Activated CD8-positive, alpha-beta T cell treated with anti-CD3 and anti-CD28 coated beads for 36 hours (primary cell): ENCODE measurements around the gene TECTB. TPM values are rescaled to one million over a fixed set of nuclear protein-coding genes. Genes with fewer than 3 reads are reported as not detected.

Experiments
- ATAC-seq: fragments of 200-7000 bp; cut with Tn5 transposase; one replicate; pipeline ENCODE4 v1.10.0; 2021; ENCODE audit warnings: mild to moderate bottlenecking, moderate library complexity
- CTCF ChIA-PET: fragments of 350-600 bp; sonication (Branson Sonifier 250); formaldehyde crosslinking; loops from one replicate; lab custom pipeline; 2021; ENCODE audit warnings: antibody characterized with exemption; lab: Charles Lee
- POLR2A ChIA-PET: fragments of 350-600 bp; sonication (Branson Sonifier 250); formaldehyde crosslinking; loops from one replicate; lab custom pipeline; 2021; ENCODE audit warnings: antibody characterized with exemption; lab: Charles Lee
- DNase-seq: peaks from one replicate; pipeline ENCODE4 v3.0.0-alpha.2; 2020
- H3K27ac Mint-ChIP-seq: one replicate; pipeline ENCODE4 v1.8.0; 2021; ENCODE audit warnings: mild to moderate bottlenecking, mixed read lengths
- H3K27me3 Mint-ChIP-seq: one replicate; pipeline ENCODE4 v1.8.0; 2021; ENCODE audit warnings: mixed read lengths
- H3K36me3 Mint-ChIP-seq: one replicate; pipeline ENCODE4 v1.8.0; 2021; ENCODE audit warnings: low read depth, mixed read lengths
- H3K4me1 Mint-ChIP-seq: one replicate; pipeline ENCODE4 v1.8.0; 2021; ENCODE audit warnings: low read depth, mixed read lengths
- H3K4me3 Mint-ChIP-seq: one replicate; pipeline ENCODE4 v1.8.0; 2021; ENCODE audit warnings: mild to moderate bottlenecking, moderate library complexity, mixed read lengths
- H3K9me3 Mint-ChIP-seq: one replicate; pipeline ENCODE4 v1.8.0; 2021; ENCODE audit warnings: mixed read lengths
- intact Hi-C: fragments of 100-400 bp; cut with micrococcal nuclease; formaldehyde crosslinking; loops from one replicate; pipeline ENCODE4 v1.10.0; 2022
- total RNA-seq, 2 experiments: library from RNA; stranded (reverse); gene quantifications; one replicate each; pipeline ENCODE4 v1.2.3, GENCODE V29; 2021
- TF ChIP-seq, protein P1 (sequence below): fragments of 200-600 bp; IDR thresholded peaks from one replicate; pipeline ENCODE4 v1.8.0; 2022; ENCODE audit warnings: antibody characterized with exemption, mild to moderate bottlenecking

The TECTB gene
- total RNA-seq, 2 experiments from 2014 or later: not detected

DNA sequence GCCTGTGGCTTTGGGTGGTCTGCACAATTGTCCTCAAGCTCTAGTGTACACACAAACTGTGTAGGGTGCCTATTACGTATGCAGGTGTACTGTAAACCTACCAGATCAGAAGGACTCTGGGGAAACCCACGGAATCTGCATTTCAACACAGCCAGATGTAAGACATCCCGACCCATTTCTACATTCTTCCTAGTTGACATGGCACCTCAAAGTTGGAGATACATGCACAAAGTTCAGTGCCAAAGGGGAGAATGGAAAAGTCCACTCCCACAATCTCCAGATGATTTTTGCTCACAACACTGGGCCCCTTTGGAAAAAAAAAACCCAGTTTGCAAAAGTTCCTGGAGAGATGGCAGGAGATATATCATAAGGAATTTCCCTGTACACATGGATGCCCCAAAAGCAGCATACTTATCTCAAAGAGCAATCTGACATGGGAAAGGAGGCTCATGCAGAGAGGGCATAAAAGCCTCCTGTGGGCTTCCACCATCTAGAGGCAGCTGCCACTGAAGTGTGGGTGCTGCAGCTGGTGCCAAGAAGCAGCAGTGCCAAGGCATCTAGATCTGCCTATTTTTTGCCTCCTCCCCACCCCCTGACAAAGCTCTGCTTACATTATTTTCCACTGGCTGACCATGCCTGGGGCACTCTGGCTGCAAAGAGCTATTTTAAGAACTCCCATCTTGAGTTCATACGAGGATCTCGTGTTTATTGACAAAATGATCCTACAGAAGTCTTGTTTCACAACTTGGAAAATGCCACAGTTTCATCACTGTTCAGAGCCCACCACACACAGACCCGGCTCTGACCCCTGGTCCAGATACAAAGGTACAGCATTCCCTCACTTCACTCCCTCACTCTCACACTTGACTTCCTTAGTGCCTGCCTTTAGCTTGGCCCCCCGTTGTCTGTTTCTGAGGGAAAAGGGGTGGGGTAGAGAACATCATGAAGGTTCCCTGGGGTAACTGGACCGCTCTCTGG is 12.9 kb downstream of the TECTB start:
- intact Hi-C loops: no loop called here
- Mint-ChIP-seq H3K4me1 (no peaks in the 10 kb centered on the region), H3K4me3 (no peak overlapping the region), H3K27ac (no peak overlapping the region), H3K9me3 (no peaks in the 10 kb centered on the region), H3K27me3 (peaks cover 5% of the 10 kb centered on the region), H3K36me3 (no peaks in the 10 kb centered on the region)
- CTCF ChIA-PET: interaction anchor here (1.3 to 1.6 kb wide), 2 partner anchors 11 to 20 kb away, joined by 4 read pairs; no protein-coding TSS in a partner anchor
- no peak for DNase-seq
- TF ChIP-seq, protein P1, sequence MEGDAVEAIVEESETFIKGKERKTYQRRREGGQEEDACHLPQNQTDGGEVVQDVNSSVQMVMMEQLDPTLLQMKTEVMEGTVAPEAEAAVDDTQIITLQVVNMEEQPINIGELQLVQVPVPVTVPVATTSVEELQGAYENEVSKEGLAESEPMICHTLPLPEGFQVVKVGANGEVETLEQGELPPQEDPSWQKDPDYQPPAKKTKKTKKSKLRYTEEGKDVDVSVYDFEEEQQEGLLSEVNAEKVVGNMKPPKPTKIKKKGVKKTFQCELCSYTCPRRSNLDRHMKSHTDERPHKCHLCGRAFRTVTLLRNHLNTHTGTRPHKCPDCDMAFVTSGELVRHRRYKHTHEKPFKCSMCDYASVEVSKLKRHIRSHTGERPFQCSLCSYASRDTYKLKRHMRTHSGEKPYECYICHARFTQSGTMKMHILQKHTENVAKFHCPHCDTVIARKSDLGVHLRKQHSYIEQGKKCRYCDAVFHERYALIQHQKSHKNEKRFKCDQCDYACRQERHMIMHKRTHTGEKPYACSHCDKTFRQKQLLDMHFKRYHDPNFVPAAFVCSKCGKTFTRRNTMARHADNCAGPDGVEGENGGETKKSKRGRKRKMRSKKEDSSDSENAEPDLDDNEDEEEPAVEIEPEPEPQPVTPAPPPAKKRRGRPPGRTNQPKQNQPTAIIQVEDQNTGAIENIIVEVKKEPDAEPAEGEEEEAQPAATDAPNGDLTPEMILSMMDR: no peak
- ATAC-seq: no peak
- POLR2A ChIA-PET: no interaction called here

DNA sequence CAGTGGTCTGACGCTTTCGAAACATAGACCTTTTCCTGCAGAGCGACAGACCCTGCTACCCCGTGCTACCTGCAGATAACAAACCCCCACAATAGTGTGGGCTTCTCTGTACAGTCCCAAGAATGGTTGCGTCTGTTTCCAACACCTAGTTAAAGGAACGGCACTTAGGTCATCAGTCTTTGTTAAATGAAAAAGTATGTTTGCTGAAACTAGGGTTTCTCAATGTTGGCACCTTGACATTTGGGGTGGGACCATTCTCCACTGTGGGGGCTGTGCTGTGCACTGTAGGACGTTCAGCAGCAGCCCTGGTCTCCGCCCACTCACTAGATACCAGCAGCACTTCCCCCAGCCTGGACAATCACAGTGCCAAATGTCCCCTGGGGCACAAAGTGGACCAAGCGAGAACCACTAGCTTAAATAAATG is 13.7 kb downstream of the TECTB start:
- Mint-ChIP-seq H3K27me3 (peaks cover 5% of the 10 kb centered on the region), H3K4me1 (no peaks in the 10 kb centered on the region), H3K36me3 (no peaks in the 10 kb centered on the region), H3K9me3 (no peaks in the 10 kb centered on the region), H3K27ac (no peak overlapping the region), H3K4me3 (no peak overlapping the region)
- ATAC-seq (no peak), DNase-seq (no peak)
- intact Hi-C loops: no loop called here
- ChIA-PET CTCF (no interaction called here), POLR2A (no interaction called here)
- TF ChIP-seq, protein P1: no peak

DNA sequence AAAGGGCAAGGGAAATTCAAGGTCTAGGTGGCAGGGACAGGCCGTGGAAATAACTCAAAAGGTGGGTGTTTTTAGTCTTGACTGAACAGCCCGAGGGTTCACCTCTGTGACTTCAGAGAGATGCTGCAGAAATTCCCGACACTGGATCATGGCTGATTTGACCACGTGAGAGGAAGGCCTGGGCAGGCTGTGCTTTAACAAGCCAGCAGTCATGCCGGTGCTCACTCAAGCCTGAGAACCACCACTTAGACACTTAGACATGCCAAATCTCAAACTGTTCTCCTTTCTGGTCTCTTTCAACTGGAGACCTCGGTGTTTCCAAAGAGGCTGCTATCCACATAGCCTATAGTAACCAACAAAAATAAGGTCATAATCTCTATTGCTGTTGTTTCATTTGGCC is 15.4 kb downstream of the TECTB start:
- TF ChIP-seq, protein P1: no peak
- ATAC-seq (no peak), DNase-seq (no peak)
- CTCF ChIA-PET: no interaction called here
- no peak overlapping the region for H3K4me3 Mint-ChIP-seq
- H3K4me1 Mint-ChIP-seq: no peaks in the 10 kb centered on the region
- intact Hi-C loops: no loop called here
- no peaks in the 10 kb centered on the region for H3K36me3 Mint-ChIP-seq
- POLR2A ChIA-PET: no interaction called here
- no peaks in the 10 kb centered on the region for H3K27me3 Mint-ChIP-seq
- no peak overlapping the region for H3K27ac Mint-ChIP-seq
- no peaks in the 10 kb centered on the region for H3K9me3 Mint-ChIP-seq

DNA sequence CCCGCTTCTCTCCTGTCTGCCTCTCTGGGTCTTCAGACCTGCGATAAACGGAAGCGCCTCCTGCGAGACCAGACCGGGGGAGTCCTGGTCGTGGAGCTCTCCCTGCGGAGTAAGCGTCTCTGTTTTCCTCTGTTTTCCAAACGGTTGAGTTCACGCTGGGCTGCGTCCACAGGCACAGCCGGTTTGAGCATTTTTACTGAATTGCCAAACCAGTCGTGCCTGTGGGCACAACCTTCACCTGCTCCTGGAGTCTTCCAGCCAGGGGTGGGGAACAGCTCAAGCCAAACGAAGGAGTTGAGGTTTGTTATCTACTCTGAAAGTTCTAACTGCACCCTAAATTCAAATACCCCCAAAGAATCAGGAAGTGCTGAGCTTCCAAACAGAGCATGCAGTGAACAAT is 16.3 kb downstream of the TECTB start:
- no peaks in the 10 kb centered on the region for H3K36me3 Mint-ChIP-seq
- H3K9me3 Mint-ChIP-seq: no peaks in the 10 kb centered on the region
- no peaks in the 10 kb centered on the region for H3K4me1 Mint-ChIP-seq
- TF ChIP-seq, protein P1: no peak
- intact Hi-C loops: no loop called here
- ATAC-seq (no peak), DNase-seq (no peak)
- no peak overlapping the region for H3K4me3 Mint-ChIP-seq
- ChIA-PET POLR2A (no interaction called here), CTCF (no interaction called here)
- H3K27ac Mint-ChIP-seq: no peak overlapping the region
- no peaks in the 10 kb centered on the region for H3K27me3 Mint-ChIP-seq

DNA sequence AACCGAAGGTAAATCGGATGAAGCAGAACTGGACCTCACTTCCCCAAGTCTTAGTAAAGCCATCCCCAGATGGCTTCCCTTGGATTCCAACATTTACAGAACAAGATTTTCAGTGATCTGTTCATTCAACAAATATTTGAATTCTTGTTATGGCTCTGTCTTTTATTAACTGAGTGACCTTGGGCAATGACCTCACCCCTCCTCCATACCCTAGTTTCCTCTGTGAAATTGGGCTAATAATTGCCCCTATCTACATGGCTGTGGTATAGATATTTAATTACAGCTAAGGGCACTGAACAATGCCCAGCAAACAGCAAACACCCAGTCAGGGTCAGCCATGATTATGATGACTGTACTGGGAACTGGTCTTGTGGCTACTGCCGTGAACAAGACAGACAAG is 19.1 kb downstream of the TECTB start:
- H3K27ac Mint-ChIP-seq: no peak overlapping the region
- no peak overlapping the region for H3K4me3 Mint-ChIP-seq
- H3K4me1 Mint-ChIP-seq: no peaks in the 10 kb centered on the region
- intact Hi-C loops: loop anchor here (10.0 kb wide), 1 partner anchor 118 kb away; the partner anchor contains the start of gene GPAM
- H3K9me3 Mint-ChIP-seq: no peaks in the 10 kb centered on the region
- ATAC-seq: no peak
- POLR2A ChIA-PET: no interaction called here
- H3K27me3 Mint-ChIP-seq: peaks cover 8% of the 10 kb centered on the region
- CTCF ChIA-PET: no interaction called here
- TF ChIP-seq, protein P1: no peak
- H3K36me3 Mint-ChIP-seq: no peaks in the 10 kb centered on the region
- no peak for DNase-seq
